IMR-90 (cell line): ENCODE results near the gene UTP4. TPM values are rescaled to one million over a fixed set of nuclear protein-coding genes. Genes with fewer than 3 reads are reported as not detected.

Source experiments
- ATAC-seq: fragments of 200-7000 bp; cut with Tn5 transposase; 2 replicates; pipeline ENCODE4 v1.9.1; 2020; ENCODE audit warnings: low read depth, mild to moderate bottlenecking, moderate library complexity
- BruUV-seq: library from RNA; stranded (reverse); fragments of 400-500 nt; replicated peaks from 2 replicates; lab custom pipeline; 2021; lab: Mats Ljungman, UMichigan
- CTCF ChIA-PET: fragments of 300-600 bp; formaldehyde crosslinking; extraction: SDS; loops from one replicate; lab custom pipeline; 2021; ENCODE audit warnings: antibody characterized with exemption; lab: Yijun Ruan, JAX
- POLR2A ChIA-PET: fragments of 300-600 bp; sonication (Branson Sonifier 250); formaldehyde crosslinking; loops from one replicate; lab custom pipeline; 2022; ENCODE audit warnings: antibody characterized with exemption; ENCODE audit not compliant: unreplicated experiment; lab: Charles Lee
- DNase-seq: peaks from one replicate; pipeline ENCODE4 v3.0.0; 2013
- H2AFZ ChIP-seq: replicated peaks from 2 replicates; pipeline ENCODE3; 2013; ENCODE audit warnings: low read length, mild to moderate bottlenecking; ENCODE audit not compliant: poor library complexity
- H2AK5ac ChIP-seq: 2 replicates; pipeline ENCODE4 v1.6.1; 2013; ENCODE audit warnings: low read depth, low read length, inconsistent platforms
- H2AK9ac ChIP-seq: replicated peaks from 2 replicates; pipeline ENCODE3; 2013; ENCODE audit warnings: mild to moderate bottlenecking, low read depth, low read length, moderate library complexity; ENCODE audit not compliant: poor library complexity
- H2BK120ac ChIP-seq: 2 replicates; pipeline ENCODE4 v1.6.1; 2013; ENCODE audit warnings: low read depth, low read length, inconsistent platforms
- H2BK15ac ChIP-seq: 3 replicates; pipeline ENCODE4 v1.6.1; 2013; ENCODE audit warnings: low read depth, low read length, inconsistent platforms
- H2BK20ac ChIP-seq: 2 replicates; pipeline ENCODE4 v1.6.1; 2013; ENCODE audit warnings: low read depth, mild to moderate bottlenecking, inconsistent platforms, low read length, moderate library complexity
- H2BK5ac ChIP-seq: 2 replicates; pipeline ENCODE4 v1.6.1; 2013; ENCODE audit warnings: mild to moderate bottlenecking, low read depth, low read length, inconsistent platforms; ENCODE audit not compliant: poor library complexity, severe bottlenecking
- H3K14ac ChIP-seq: replicated peaks from 2 replicates; pipeline ENCODE4 v1.6.1; 2013; ENCODE audit warnings: low read depth, low read length, inconsistent platforms
- H3K18ac ChIP-seq: 2 replicates; pipeline ENCODE4 v1.6.1; 2013; ENCODE audit warnings: low read depth, low read length, control low read depth
- H3K23ac ChIP-seq: 2 replicates; pipeline ENCODE4 v1.6.1; 2013; ENCODE audit warnings: low read depth, low read length, inconsistent platforms
- H3K27ac ChIP-seq: 2 replicates; pipeline ENCODE4 v1.5.1; 2013; ENCODE audit warnings: mild to moderate bottlenecking, control low read depth, low read length; ENCODE audit not compliant: insufficient read depth
- H3K27me3 ChIP-seq: 2 replicates; pipeline ENCODE4 v1.6.1; 2013; ENCODE audit warnings: low read length; ENCODE audit not compliant: control insufficient read depth, insufficient read depth
- H3K36me3 ChIP-seq: 2 replicates; pipeline ENCODE4 v1.6.1; 2013; ENCODE audit warnings: low read length, mixed read lengths; ENCODE audit not compliant: control insufficient read depth, insufficient read depth
- H3K4ac ChIP-seq: 2 replicates; pipeline ENCODE4 v1.6.1; 2013; ENCODE audit warnings: low read depth, low read length, inconsistent platforms
- H3K4me1 ChIP-seq: 2 replicates; pipeline ENCODE4 v1.6.1; 2013; ENCODE audit warnings: low read length, mixed read lengths; ENCODE audit not compliant: control insufficient read depth, insufficient read depth
- H3K4me2 ChIP-seq: 2 replicates; pipeline ENCODE4 v1.6.1; 2013; ENCODE audit warnings: low read depth, mild to moderate bottlenecking, control low read depth, low read length, moderate library complexity
- H3K4me3 ChIP-seq: 2 replicates; pipeline ENCODE4 v1.5.1; 2013; ENCODE audit warnings: low read depth, mild to moderate bottlenecking, control low read depth, low read length, moderate library complexity; ENCODE audit not compliant: insufficient read depth
- H3K56ac ChIP-seq: 2 replicates; pipeline ENCODE4 v1.6.1; 2013; ENCODE audit warnings: low read length, inconsistent platforms; ENCODE audit not compliant: insufficient read depth; ENCODE audit errors: extremely low read depth
- H3K79me1 ChIP-seq, 2 experiments: 2 replicates each; pipeline ENCODE4 v1.6.1; 2013; ENCODE audit warnings: low read length in 2 of 2, inconsistent platforms in 1 of 2, low read depth in 1 of 2
- H3K9ac ChIP-seq: 2 replicates; pipeline ENCODE4 v1.6.1; 2013; ENCODE audit warnings: low read depth, low read length, control low read depth
- H3K9me1 ChIP-seq: 2 replicates; pipeline ENCODE4 v1.6.1; 2013; ENCODE audit warnings: low read length, inconsistent platforms; ENCODE audit not compliant: insufficient read depth
- H3K9me3 ChIP-seq: 2 replicates; pipeline ENCODE4 v1.6.1; 2013; ENCODE audit warnings: low read length; ENCODE audit not compliant: control insufficient read depth, insufficient read depth
- H4K20me1 ChIP-seq: 2 replicates; pipeline ENCODE4 v1.6.1; 2013; ENCODE audit warnings: low read length, inconsistent platforms; ENCODE audit not compliant: insufficient read depth
- H4K5ac ChIP-seq: 2 replicates; pipeline ENCODE4 v1.6.1; 2013; ENCODE audit warnings: mild to moderate bottlenecking, low read depth, low read length, control low read depth
- H4K8ac ChIP-seq, 2 experiments: 2 replicates each; pipeline ENCODE4 v1.6.1; 2013; ENCODE audit warnings: low read depth in 2 of 2, low read length in 2 of 2, control low read depth in 1 of 2, inconsistent platforms in 1 of 2
- H4K91ac ChIP-seq: 2 replicates; pipeline ENCODE4 v1.6.1; 2013; ENCODE audit warnings: low read depth, low read length, inconsistent platforms; ENCODE audit not compliant: insufficient read depth
- CTCF ChIP-seq: conservative IDR thresholded peaks from 2 replicates; pipeline ENCODE4 v1.5.1; 2012; ENCODE audit warnings: mild to moderate bottlenecking, low read depth, low read length, improper control_type of control experiment
- RCOR1 ChIP-seq: IDR thresholded peaks from 2 replicates; pipeline ENCODE4 v1.6.1; 2012; ENCODE audit warnings: mild to moderate bottlenecking, low read length, improper control_type of control experiment; ENCODE audit not compliant: insufficient replicate concordance
- WGBS, 2 experiments: methylation state at CpG; one replicate each; pipeline versions ENCODE4 v1.1.5 to v1.1.7; 2013; ENCODE audit warnings: missing lambda C conversion rate in 2 of 2; ENCODE audit not compliant: insufficient read length in 1 of 2; ENCODE audit errors: extremely low coverage in 2 of 2; 5-methylcytosine and 5-hydroxymethylcytosine counted together
- dilution Hi-C: fragments of 300-500 bp; cut with HindIII; formaldehyde crosslinking; loops from one replicate; pipeline ENCODE4 v1.14.3; 2018; ENCODE audit warnings: low sequenced_read_pairs; ENCODE audit not compliant: unreplicated experiment
- in situ Hi-C: fragments of 300-500 bp; cut with MboI; formaldehyde crosslinking; loops from 3 replicates; pipeline ENCODE4 v1.14.3; 2019; ENCODE audit warnings: low sequenced_read_pairs, inconsistent platforms, mixed read lengths
- intact Hi-C: fragments of 100-400 bp; cut with micrococcal nuclease; formaldehyde crosslinking; loops from 2 replicates; pipeline ENCODE4 v1.10.0; 2022
- polyA plus RNA-seq, 3 experiments: library from polyadenylated mRNA; depleted of rRNA; stranded (reverse); fragments of >200 nt; gene quantifications; 2 replicates each; pipeline ENCODE4 v1.2.3, GENCODE V29; 2012; ENCODE audit warnings: low replicate concordance in 1 of 3
- total RNA-seq: library from RNA; depleted of rRNA; stranded (reverse); fragments of >200 nt; gene quantifications from 2 replicates; pipeline ENCODE4 v1.2.3, GENCODE V29; 2012

The UTP4 gene
- total and polyA plus RNA-seq, 2 of the 4 experiments (the other 2 are of a cell fraction), result 32.1 to 61.8 TPM

GRCh38 chr16:69188716-69189115 is 56.3 kb downstream of the UTP4 start:
- Histone ChIP-seq H4K5ac (peak overlapping the region; percentile 27), H4K91ac (peak overlapping the region; percentile 76), H2BK20ac (no peak overlapping the region), H3K27ac (peak overlapping the region; percentile 51), H3K9ac (peak overlapping the region; percentile 80), H3K23ac (peak overlapping the region; percentile 99; the same call in 1 of the 2 replicates), H2AFZ (no peak overlapping the region), H3K4me1 (peaks cover 21% of the 10 kb centered on the region), H4K8ac (peak overlapping the region in 1 of 2 experiments; percentile 53; a peak in 2 of 4 replicates), H3K9me1 (peaks cover 10% of the 10 kb centered on the region), H3K36me3 (0 out of 2 replicates have a peak, but pooled peaks cover 2% of the 10 kb centered on the region), H2AK9ac (peak overlapping the region; percentile 79), H3K14ac (peak overlapping the region; percentile 99), H2AK5ac (peak overlapping the region; percentile 52; the same call in 1 of the 2 replicates), H3K27me3 (no peaks in the 10 kb centered on the region), H3K56ac (peak overlapping the region; percentile 71; the same call in 1 of the 2 replicates), H3K4me3 (peak overlapping the region; percentile 83), H2BK15ac (peak overlapping the region; percentile 26; the same call in 1 of the 3 replicates), H2BK5ac (peak overlapping the region; percentile 94), H3K18ac (peak overlapping the region; percentile 6; the same call in 1 of the 2 replicates), H3K79me1 (peaks cover 3 to 51% of the 10 kb centered on the region in 2 experiments), H4K20me1 (peaks cover 25% of the 10 kb centered on the region; the same call in 1 of the 2 replicates), H3K9me3 (no peaks in the 10 kb centered on the region), H2BK120ac (peak overlapping the region; percentile 30; the same call in 1 of the 2 replicates), H3K4ac (peak overlapping the region; percentile 68), H3K4me2 (peak overlapping the region; percentile 83)
- in situ Hi-C loops (loop anchor here (5.0 kb wide), 1 partner anchor 89 kb away; no protein-coding TSS in a partner anchor), intact Hi-C loops (loop anchor here (1.0 kb wide), 1 partner anchor 99 kb away; no protein-coding TSS in a partner anchor), dilution Hi-C loops (no loop called here)
- ATAC-seq, result no peak
- 0% methylated on average over 3 of the region's 5 CpGs; no CpG with 5 or more reads in 1 of the 2 experiments for WGBS, 2 experiments
- peak; percentile 67 for DNase-seq
- ChIA-PET CTCF (interaction anchor here (0.6 to 0.9 kb wide), 5 partner anchors 10 to 117 kb away, joined by 3 to 7 read pairs (median 3); no protein-coding TSS in a partner anchor), POLR2A (interaction anchor here (0.5 to 0.7 kb wide), 4 partner anchors 12 to 78 kb away, joined by 3 to 10 read pairs (median 3); no protein-coding TSS in a partner anchor)
- TF ChIP-seq CTCF (no peak), RCOR1 (peak; percentile 14)
- no TSS peak for BruUV-seq
